Measurements from ENCODE around the gene PIK3CB. TPM values are rescaled to one million over a fixed set of nuclear protein-coding genes. Genes with fewer than 3 reads are reported as not detected.
A peak's percentile ranks its signal among the peaks of the same experiment; 100 is the strongest.

Gene PIK3CB
- total and polyA plus RNA-seq, 10 of the 15 experiments (the other 5 are each of a cell fraction or from before 2014, with no cell fraction given) = 5.0 to 18.4 (median 10.4) TPM

- DNase-seq (ENCODE audit: low read depth, low spot score) = peak; percentile 63
- ATAC-seq = peak; percentile 89
- Histone ChIP-seq H3K27ac (ENCODE audit: control insufficient read depth, insufficient read depth) (peak overlapping the region; percentile 58), H4K20me1 (ENCODE audit: control insufficient read depth, insufficient read depth) (no peaks in the 10 kb centered on the region), H3K79me2 (ENCODE audit: control insufficient read depth, insufficient read depth, low read length) (no peaks in the 10 kb centered on the region), H3K4me1 (ENCODE audit: control insufficient read depth, insufficient read depth, low read length) (peaks cover 12% of the 10 kb centered on the region), H3K4me3 (no peak overlapping the region), H3K4me2 (ENCODE audit: control insufficient read depth, insufficient read depth) (peak overlapping the region; percentile 86), H2AFZ (ENCODE audit: control insufficient read depth, low read depth, low read length) (peak overlapping the region; percentile 17; the same call in 1 of the 2 replicates), H3K36me3 (ENCODE audit: control insufficient read depth in 2 of 2, insufficient read depth in 2 of 2, low read length in 1 of 2) (no peaks in the 10 kb centered on the region), H3K9ac (ENCODE audit: control insufficient read depth, insufficient read depth, low read length) (no peak overlapping the region), H3K9me3 (replicated peaks; ENCODE audit: control insufficient read depth, insufficient read depth, low read length) (no peaks in the 10 kb centered on the region; the same call in 1 of the 3 replicates), H3K27me3 (replicated peaks in 1 of 2; ENCODE audit: control insufficient read depth in 2 of 2, insufficient read depth in 2 of 2, low read length in 1 of 2) (no peaks in the 10 kb centered on the region)
- ChIA-PET POLR2A (interaction anchor here (0.8 kb wide), 1 partner anchor 25 kb away, joined by 3 read pairs; no protein-coding TSS in a partner anchor), SMC1A (ENCODE audit: uncharacterized antibody, unreplicated experiment) (interaction anchor here (0.6 to 1.2 kb wide), 6 partner anchors 11 to 1561 kb away, joined by 3 to 5 read pairs (median 3); no protein-coding TSS in a partner anchor), RAD21 (ENCODE audit: unreplicated experiment) (interaction anchor here (0.7 to 1.9 kb wide), 4 partner anchors 18 to 248 kb away, joined by 3 to 8 read pairs (median 5); partner anchors contain the start of gene CEP70), CTCF (interaction anchor here (0.9 to 3.3 kb wide), 7 partner anchors 9 to 364 kb away, joined by 3 to 12 read pairs (median 4); no protein-coding TSS in a partner anchor)
- in situ Hi-C loops (cut with MboI) (no loop called here), intact Hi-C loops (cut with micrococcal nuclease; ENCODE audit: unreplicated experiment) (no loop called here)
- 49% methylated on average over 5 of the region's 5 CpGs for WGBS (ENCODE audit: insufficient coverage, insufficient replicate concordance, low lambda C conversion rate, missing lambda C conversion rate)
- peak; percentile 80 for FAIRE-seq
- no TSS peak for BruUV-seq (replicated peaks)
- no peak for TF ChIP-seq RAD51 (IDR thresholded peaks at IDR 0.05)
- TF ChIP-seq SPI1 (IDR thresholded peaks at IDR 0.05; ENCODE audit: borderline replicate concordance, insufficient read depth, low read depth, low read length) = peak; percentile 92
- TF ChIP-seq NFIC (IDR thresholded peaks at IDR 0.05; ENCODE audit: low read depth, low read length) = peak; percentile 60
- peak; percentile 46 for TF ChIP-seq RUNX3 (IDR thresholded peaks at IDR 0.05; ENCODE audit: low read length)
- TF ChIP-seq FOS (IDR thresholded peaks at IDR 0.05; ENCODE audit: borderline replicate concordance, extremely low read depth, insufficient read length) = no peak
- TF ChIP-seq IRF4 (IDR thresholded peaks at IDR 0.05; ENCODE audit: low read depth, low read length) = peak; percentile 49; the same call in 1 of the 2 replicates
- TF ChIP-seq CBX3 (IDR thresholded peaks at IDR 0.05; ENCODE audit: borderline replicate concordance, low read depth) = no peak
- 0 out of 2 replicates have a peak, but pooled peaks have one; percentile 36 for TF ChIP-seq DPF2 (IDR thresholded peaks at IDR 0.05)
- peak; percentile 73 for TF ChIP-seq PKNOX1 (IDR thresholded peaks at IDR 0.05)
- peak; percentile 70 for TF ChIP-seq MTA2 (IDR thresholded peaks at IDR 0.05; ENCODE audit: low read depth)
- TF ChIP-seq BCL11A (IDR thresholded peaks at IDR 0.05; ENCODE audit: low read depth, low read length) = 0 out of 2 replicates have a peak, but pooled peaks have one; percentile 23
- peak in 1 of 2 experiments; percentile 56; a peak in 1 of 4 replicates for TF ChIP-seq ETV6 (conservative IDR thresholded peaks at IDR 0.05 in 1 of 2, IDR thresholded peaks at IDR 0.05 in 1 of 2; ENCODE audit: borderline replicate concordance in 1 of 2, low read depth in 1 of 2)
- TF ChIP-seq RELB (IDR thresholded peaks at IDR 0.05; ENCODE audit: low read depth) = peak; percentile 75
- peak; percentile 45; the same call in 1 of the 2 replicates for TF ChIP-seq JUNB (IDR thresholded peaks at IDR 0.05)
- TF ChIP-seq RBBP5 (conservative IDR thresholded peaks at IDR 0.05) = no peak
- TF ChIP-seq IKZF1 (conservative IDR thresholded peaks at IDR 0.05) = peak; percentile 90
- TF ChIP-seq EED (IDR thresholded peaks at IDR 0.05; ENCODE audit: low read depth) = peak; percentile 92
- TF ChIP-seq HCFC1 (IDR thresholded peaks at IDR 0.05; ENCODE audit: low read length) = no peak
- TF ChIP-seq ZNF24 (IDR thresholded peaks at IDR 0.05) = 0 out of 2 replicates have a peak, but pooled peaks have one; percentile 24
- TF ChIP-seq ATF2 (IDR thresholded peaks at IDR 0.05; ENCODE audit: low read length) = 0 out of 2 replicates have a peak, but pooled peaks have one; percentile 25
- TF ChIP-seq TARDBP (IDR thresholded peaks at IDR 0.05; ENCODE audit: borderline replicate concordance) = no peak
Measured at GRCh38 chr3:138842483-138843188, 7.9 kb upstream of the PIK3CB start.
